H1 (cell line): ENCODE results near the gene TSPAN2. TPM values are rescaled to one million over a fixed set of nuclear protein-coding genes. Genes with fewer than 3 reads are reported as not detected.

Experiments used
- CTCF ChIA-PET: fragments of 300-600 bp; sonication (Branson Sonifier 250); formaldehyde crosslinking; loops from one replicate; lab custom pipeline; 2021; ENCODE audit not compliant: partially characterized antibody; lab: Charles Lee
- POLR2A ChIA-PET: fragments of 300-600 bp; sonication (Branson Sonifier 250); formaldehyde crosslinking; loops from one replicate; lab custom pipeline; 2021; ENCODE audit warnings: inconsistent platforms; ENCODE audit not compliant: partially characterized antibody; lab: Charles Lee
- DNase-seq, 2 experiments: peaks; one replicate each; pipeline versions ENCODE4 v3.0.0 to v3.0.0-alpha.2; 2010 to 2022; ENCODE audit warnings: low spot score in 2 of 2, low read depth in 1 of 2, mixed read lengths in 1 of 2
- FAIRE-seq: peaks from 2 replicates; lab custom pipeline; 2011; peaks lifted over from hg19 to GRCh38; lab: Jason Lieb, UNC
- H2AFZ ChIP-seq: 2 replicates; pipeline ENCODE4 v1.8.1; 2012; ENCODE audit warnings: low read length, inconsistent platforms
- H2AK5ac ChIP-seq: 2 replicates; pipeline ENCODE4 v1.6.1; 2013; ENCODE audit warnings: low read depth, low read length
- H2BK120ac ChIP-seq: replicated peaks from 2 replicates; pipeline ENCODE3; 2013; ENCODE audit warnings: low read depth, low read length, inconsistent platforms
- H2BK12ac ChIP-seq: 2 replicates; pipeline ENCODE4 v1.6.1; 2013; ENCODE audit warnings: low read depth, low read length
- H2BK15ac ChIP-seq: 2 replicates; pipeline ENCODE4 v1.6.1; 2013; ENCODE audit warnings: low read length
- H2BK20ac ChIP-seq: 2 replicates; pipeline ENCODE4 v1.6.1; 2013; ENCODE audit warnings: low read length
- H2BK5ac ChIP-seq: 2 replicates; pipeline ENCODE4 v1.6.1; 2013; ENCODE audit warnings: low read depth, low read length
- H3K14ac ChIP-seq: 2 replicates; pipeline ENCODE4 v1.6.1; 2013; ENCODE audit warnings: inconsistent platforms; ENCODE audit not compliant: insufficient read length
- H3K18ac ChIP-seq: 2 replicates; pipeline ENCODE4 v1.6.1; 2013; ENCODE audit warnings: low read length; ENCODE audit errors: extremely low read depth
- H3K23ac ChIP-seq: 2 replicates; pipeline ENCODE4 v1.6.1; 2013; ENCODE audit warnings: inconsistent platforms; ENCODE audit not compliant: insufficient read length
- H3K23me2 ChIP-seq: 2 replicates; pipeline ENCODE4 v1.6.1; 2013; ENCODE audit warnings: low read depth, low read length
- H3K27ac ChIP-seq: 2 replicates; pipeline ENCODE4 v1.6.1; 2011; ENCODE audit warnings: low read depth, low read length, inconsistent platforms
- H3K27me3 ChIP-seq, 4 experiments: replicated peaks in 1 of 4; 1 replicate in 1 of 4; 2 replicates in 3 of 4; pipeline versions ENCODE4 v1.6.1 to v1.8.1; 2011 to 2013; ENCODE audit warnings: low read length in 3 of 4, mild to moderate bottlenecking in 3 of 4, inconsistent platforms in 2 of 4, mixed read lengths in 2 of 4, moderate library complexity in 1 of 4; ENCODE audit not compliant: control insufficient read depth in 3 of 4, insufficient read depth in 3 of 4; ENCODE audit errors: extremely low read depth in 1 of 4
- H3K36me3 ChIP-seq, 4 experiments: 2 replicates each; pipeline versions ENCODE4 v1.6.1 to v1.8.1; 2011 to 2013; ENCODE audit warnings: mild to moderate bottlenecking in 4 of 4, low read length in 3 of 4, moderate library complexity in 2 of 4, control low read depth in 1 of 4, inconsistent platforms in 1 of 4; ENCODE audit not compliant: insufficient read depth in 4 of 4, control insufficient read depth in 2 of 4
- H3K4ac ChIP-seq: replicated peaks from 2 replicates; pipeline ENCODE3; 2013; ENCODE audit warnings: low read length, low read depth, mixed read lengths, inconsistent platforms; ENCODE audit not compliant: insufficient read length
- H3K4me1 ChIP-seq, 4 experiments: replicated peaks in 1 of 4; 1 replicate in 1 of 4; 2 replicates in 3 of 4; pipeline versions ENCODE4 v1.6.1 to v1.8.1; 2011 to 2013; ENCODE audit warnings: low read length in 3 of 4, inconsistent platforms in 2 of 4, mixed read lengths in 1 of 4; ENCODE audit not compliant: insufficient read depth in 4 of 4, control insufficient read depth in 3 of 4
- H3K4me2 ChIP-seq, 2 experiments: 2 replicates each; pipeline versions ENCODE4 v1.6.1 to v1.8.1; 2011 to 2013; ENCODE audit warnings: low read depth in 2 of 2, low read length in 2 of 2, control low read depth in 1 of 2, inconsistent platforms in 1 of 2, mild to moderate bottlenecking in 1 of 2; ENCODE audit not compliant: insufficient read depth in 1 of 2
- H3K4me3 ChIP-seq, 4 experiments: fragments of 200-600, 300-600 bp in 1 of 4; sonication (generic), shearing (Covaris generic), sonication (Bioruptor Twin) in 1 of 4; 2 replicates each; pipeline versions ENCODE4 v1.5.1 to v1.8.1; 2011 to 2016; ENCODE audit warnings: low read length in 4 of 4, low read depth in 3 of 4, control low read depth in 2 of 4, inconsistent platforms in 2 of 4, mild to moderate bottlenecking in 2 of 4, mixed read lengths in 1 of 4, moderate library complexity in 1 of 4; ENCODE audit not compliant: insufficient read depth in 2 of 4; ENCODE audit errors: extremely low read depth in 1 of 4
- H3K56ac ChIP-seq: replicated peaks from 2 replicates; pipeline ENCODE3; 2013; ENCODE audit warnings: low read depth, mild to moderate bottlenecking, mixed read lengths, low read length, inconsistent platforms; ENCODE audit not compliant: insufficient read length
- H3K79me1 ChIP-seq: 2 replicates; pipeline ENCODE4 v1.6.1; 2013; ENCODE audit warnings: low read depth, low read length, control low read depth
- H3K79me2 ChIP-seq, 2 experiments: 2 replicates each; pipeline versions ENCODE4 v1.6.1 to v1.8.1; 2012 to 2013; ENCODE audit warnings: low read length in 2 of 2, mild to moderate bottlenecking in 2 of 2, inconsistent platforms in 1 of 2; ENCODE audit not compliant: insufficient read depth in 2 of 2, control insufficient read depth in 1 of 2
- H3K9ac ChIP-seq, 4 experiments: replicated peaks in 1 of 4; 1 replicate in 1 of 4; 2 replicates in 3 of 4; pipeline versions ENCODE4 v1.6.1 to v1.8.1; 2011 to 2013; ENCODE audit warnings: low read depth in 3 of 4, low read length in 3 of 4, control low read depth in 2 of 4, mild to moderate bottlenecking in 2 of 4, moderate library complexity in 2 of 4, inconsistent platforms in 1 of 4; ENCODE audit errors: extremely low read depth in 1 of 4
- H3K9me3 ChIP-seq, 2 experiments: 2 replicates each; pipeline versions ENCODE4 v1.6.1 to v1.8.1; 2012 to 2013; ENCODE audit warnings: mild to moderate bottlenecking in 2 of 2, moderate library complexity in 2 of 2, control low read depth in 1 of 2, inconsistent platforms in 1 of 2, low read depth in 1 of 2, low read length in 1 of 2, mixed read lengths in 1 of 2; ENCODE audit not compliant: insufficient read depth in 2 of 2
- H4K20me1 ChIP-seq, 2 experiments: replicated peaks in 1 of 2; 2 replicates each; pipeline versions ENCODE3 to v1.8.1; 2011 to 2013; ENCODE audit warnings: inconsistent platforms in 2 of 2, low read length in 2 of 2, mild to moderate bottlenecking in 1 of 2; ENCODE audit not compliant: insufficient read depth in 2 of 2, control insufficient read depth in 1 of 2
- H4K5ac ChIP-seq: 2 replicates; pipeline ENCODE4 v1.6.1; 2013; ENCODE audit warnings: low read length, low read depth, mixed read lengths, inconsistent platforms; ENCODE audit not compliant: insufficient read length
- H4K8ac ChIP-seq: 2 replicates; pipeline ENCODE4 v1.8.0; 2013; ENCODE audit warnings: mild to moderate bottlenecking, moderate library complexity, low read length, inconsistent platforms; ENCODE audit not compliant: insufficient read depth; ENCODE audit errors: extremely low read depth
- H4K91ac ChIP-seq: replicated peaks from 2 replicates; pipeline ENCODE3; 2013; ENCODE audit warnings: low read length, mixed read lengths, inconsistent platforms; ENCODE audit not compliant: insufficient read length
- WGBS, 2 experiments: shearing (Covaris generic) in 1 of 2; methylation state at CpG; one replicate each; pipeline versions ENCODE4 v1.1.6 to v1.1.7; 2013 to 2015; ENCODE audit warnings: low lambda C conversion rate in 2 of 2, mixed read lengths in 2 of 2, inconsistent platforms in 1 of 2, low coverage in 1 of 2, missing lambda C conversion rate in 1 of 2; ENCODE audit not compliant: insufficient replicate concordance in 2 of 2, insufficient coverage in 1 of 2, insufficient read length in 1 of 2; ENCODE audit errors: extremely low coverage in 1 of 2, missing lambda C conversion rate in 1 of 2; 5-methylcytosine and 5-hydroxymethylcytosine counted together
- polyA plus RNA-seq, 7 experiments: library from polyadenylated mRNA; depleted of rRNA in 3 of 7; stranded (reverse) in 5 of 7; unstranded in 2 of 7; fragments of >200 nt in 5 of 7; fragments of 200-250 nt in 2 of 7; gene quantifications; 1 replicate in 5 of 7; 2 replicates in 1 of 7; 4 replicates in 1 of 7; pipeline versions ENCODE4 v1.2.1 to v1.2.3, GENCODE V29; 2011 to 2013; ENCODE audit warnings: missing spikeins in 2 of 7, mixed read lengths in 2 of 7
- total RNA-seq: library from RNA; stranded (reverse); fragmentation: NEBNext Ultra II Directional; extraction: Animal tissue kit (Norgen Biotek cat#: 25700); gene quantifications from 2 replicates; pipeline ENCODE4 v1.2.1, GENCODE V29; 2021

Gene TSPAN2
- total and polyA plus RNA-seq, 2 of the 8 experiments (the other 6 are each of a cell fraction or from before 2014, with no cell fraction given) = 7.4 to 14.2 TPM

- H2BK15ac ChIP-seq = no peak overlapping the region
- 94% methylated on average over 7 of the region's 7 CpGs; no CpG with 5 or more reads in 1 of the 2 experiments for whole genome bisulfite sequencing, 2 experiments
Measured at GRCh38 chr1:115069659-115070308, 19.5 kb downstream of the TSPAN2 start.

More at GRCh38 chr1:115069659-115070308, 19.5 kb downstream of the TSPAN2 start:
- Histone ChIP-seq H3K36me3 (no peaks in the 10 kb centered on the region), H2BK12ac (no peak overlapping the region), H3K18ac (no peak overlapping the region), H3K23me2 (no peaks in the 10 kb centered on the region), H2AK5ac (no peak overlapping the region), H3K4me2 (no peak overlapping the region), H3K4ac (no peak overlapping the region), H3K4me1 (no peaks in the 10 kb centered on the region; a peak in 1 of 7 replicates), H2BK120ac (no peak overlapping the region), H3K79me2 (no peaks in the 10 kb centered on the region), H3K9me3 (no peaks in the 10 kb centered on the region), H3K27ac (no peak overlapping the region), H3K27me3 (no peaks in the 10 kb centered on the region), H2BK20ac (no peak overlapping the region), H4K5ac (no peak overlapping the region), H3K14ac (no peak overlapping the region), H4K8ac (no peak overlapping the region), H3K23ac (no peak overlapping the region), H3K4me3 (no peak overlapping the region), H3K56ac (no peak overlapping the region), H4K91ac (no peak overlapping the region), H2BK5ac (no peak overlapping the region), H4K20me1 (no peaks in the 10 kb centered on the region), H3K9ac (no peak overlapping the region), H3K79me1 (no peaks in the 10 kb centered on the region), H2AFZ (no peak overlapping the region)
- ChIA-PET CTCF (interaction anchor here (1.3 kb wide), 1 partner anchor 11 kb away, joined by 5 read pairs; no protein-coding TSS in a partner anchor), POLR2A (no interaction called here)
- FAIRE-seq (no peak), DNase-seq (no peak)
